Subcutaneous adipose tissue (tissue), 4 donors: ENCODE data around the gene IRX1. TPM values are rescaled to one million over a fixed set of nuclear protein-coding genes. Genes with fewer than 3 reads are reported as not detected.

Experiments used
- total RNA-seq, 4 donors: library from RNA; depleted of rRNA; stranded (reverse); fragments of >200 nt; gene quantifications; one replicate each; pipeline ENCODE4 v1.1.0, GENCODE V29; 2016
- TF ChIP-seq, protein P1 (sequence below): fragments of 450-650 bp; IDR thresholded peaks from one replicate; pipeline ENCODE4 v1.5.1; 2016; ENCODE audit warnings: low read depth, mild to moderate bottlenecking, control low read depth, antibody characterized with exemption, moderate library complexity

IRX1 gene
- total RNA-seq, 4 donors from 2014 or later = 3.3 to 16.7 (median 9.0) TPM

GRCh38 chr5:3597167-3598007 is 1.8 kb downstream of the IRX1 start:
- TF ChIP-seq, protein P1, sequence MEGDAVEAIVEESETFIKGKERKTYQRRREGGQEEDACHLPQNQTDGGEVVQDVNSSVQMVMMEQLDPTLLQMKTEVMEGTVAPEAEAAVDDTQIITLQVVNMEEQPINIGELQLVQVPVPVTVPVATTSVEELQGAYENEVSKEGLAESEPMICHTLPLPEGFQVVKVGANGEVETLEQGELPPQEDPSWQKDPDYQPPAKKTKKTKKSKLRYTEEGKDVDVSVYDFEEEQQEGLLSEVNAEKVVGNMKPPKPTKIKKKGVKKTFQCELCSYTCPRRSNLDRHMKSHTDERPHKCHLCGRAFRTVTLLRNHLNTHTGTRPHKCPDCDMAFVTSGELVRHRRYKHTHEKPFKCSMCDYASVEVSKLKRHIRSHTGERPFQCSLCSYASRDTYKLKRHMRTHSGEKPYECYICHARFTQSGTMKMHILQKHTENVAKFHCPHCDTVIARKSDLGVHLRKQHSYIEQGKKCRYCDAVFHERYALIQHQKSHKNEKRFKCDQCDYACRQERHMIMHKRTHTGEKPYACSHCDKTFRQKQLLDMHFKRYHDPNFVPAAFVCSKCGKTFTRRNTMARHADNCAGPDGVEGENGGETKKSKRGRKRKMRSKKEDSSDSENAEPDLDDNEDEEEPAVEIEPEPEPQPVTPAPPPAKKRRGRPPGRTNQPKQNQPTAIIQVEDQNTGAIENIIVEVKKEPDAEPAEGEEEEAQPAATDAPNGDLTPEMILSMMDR = no peak

DNA sequence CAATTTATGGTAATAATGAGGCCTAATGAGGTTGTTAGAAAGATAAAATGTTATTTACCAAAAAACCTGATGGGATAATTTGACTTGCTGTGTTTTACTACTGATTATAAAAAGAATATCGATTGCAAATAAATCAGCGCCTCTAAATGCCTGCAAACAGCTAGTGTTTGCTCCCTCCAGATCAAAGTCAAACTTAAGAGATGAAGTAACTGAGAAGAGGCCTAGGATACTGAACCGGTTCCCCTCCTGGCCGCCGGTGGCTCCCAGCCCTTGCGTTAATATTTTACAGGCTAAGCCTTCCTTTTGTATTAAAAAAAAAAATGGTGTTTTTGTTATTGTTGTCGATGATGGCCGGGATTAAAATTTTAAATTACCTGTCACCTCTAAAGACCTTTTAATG is 2.6 kb downstream of the IRX1 start:
- TF ChIP-seq, protein P1 = no peak

DNA sequence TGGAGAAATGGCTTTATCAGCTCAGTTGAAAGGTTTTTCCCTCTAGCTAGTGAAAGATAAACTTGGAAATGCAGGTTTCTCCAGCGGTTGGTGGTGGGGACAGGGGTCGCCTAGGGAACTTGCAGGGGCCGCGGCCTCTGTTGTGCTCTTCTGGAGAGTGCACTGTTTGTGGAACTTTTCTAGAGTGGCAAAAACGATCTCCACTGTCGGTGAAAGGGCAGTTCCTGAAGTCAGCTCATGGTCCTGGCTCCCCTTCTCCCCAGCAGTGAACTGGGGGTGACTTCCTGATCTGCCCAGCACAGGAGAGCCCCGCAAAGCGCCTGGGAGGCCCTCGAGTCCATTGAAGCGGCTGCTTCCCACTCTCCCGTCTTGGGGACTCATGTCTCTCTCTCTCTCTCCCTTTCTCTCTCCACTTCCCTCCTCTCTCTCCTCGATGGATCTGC is 3.2 kb downstream of the IRX1 start:
- TF ChIP-seq, protein P1 = no peak

DNA sequence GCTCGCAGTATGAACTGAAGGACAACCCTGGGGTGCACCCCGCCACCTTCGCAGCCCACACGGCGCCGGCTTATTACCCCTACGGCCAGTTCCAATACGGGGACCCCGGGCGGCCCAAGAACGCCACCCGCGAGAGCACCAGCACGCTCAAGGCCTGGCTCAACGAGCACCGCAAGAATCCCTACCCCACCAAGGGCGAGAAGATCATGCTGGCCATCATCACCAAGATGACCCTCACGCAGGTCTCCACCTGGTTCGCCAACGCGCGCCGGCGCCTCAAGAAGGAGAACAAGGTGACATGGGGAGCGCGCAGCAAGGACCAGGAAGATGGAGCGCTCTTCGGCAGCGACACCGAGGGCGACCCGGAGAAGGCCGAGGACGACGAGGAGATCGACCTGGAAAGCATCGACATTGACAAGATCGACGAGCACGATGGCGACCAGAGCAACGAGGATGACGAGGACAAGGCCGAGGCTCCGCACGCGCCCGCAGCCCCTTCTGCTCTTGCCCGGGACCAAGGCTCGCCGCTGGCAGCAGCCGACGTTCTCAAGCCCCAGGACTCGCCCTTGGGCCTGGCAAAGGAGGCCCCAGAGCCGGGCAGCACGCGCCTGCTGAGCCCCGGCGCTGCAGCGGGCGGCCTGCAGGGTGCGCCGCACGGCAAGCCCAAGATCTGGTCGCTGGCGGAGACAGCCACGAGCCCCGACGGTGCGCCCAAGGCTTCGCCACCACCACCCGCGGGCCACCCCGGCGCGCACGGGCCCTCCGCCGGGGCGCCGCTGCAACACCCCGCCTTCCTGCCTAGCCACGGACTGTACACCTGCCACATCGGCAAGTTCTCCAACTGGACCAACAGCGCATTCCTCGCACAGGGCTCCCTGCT is 3.8 kb downstream of the IRX1 start:
- TF ChIP-seq, protein P1 = no peak

DNA sequence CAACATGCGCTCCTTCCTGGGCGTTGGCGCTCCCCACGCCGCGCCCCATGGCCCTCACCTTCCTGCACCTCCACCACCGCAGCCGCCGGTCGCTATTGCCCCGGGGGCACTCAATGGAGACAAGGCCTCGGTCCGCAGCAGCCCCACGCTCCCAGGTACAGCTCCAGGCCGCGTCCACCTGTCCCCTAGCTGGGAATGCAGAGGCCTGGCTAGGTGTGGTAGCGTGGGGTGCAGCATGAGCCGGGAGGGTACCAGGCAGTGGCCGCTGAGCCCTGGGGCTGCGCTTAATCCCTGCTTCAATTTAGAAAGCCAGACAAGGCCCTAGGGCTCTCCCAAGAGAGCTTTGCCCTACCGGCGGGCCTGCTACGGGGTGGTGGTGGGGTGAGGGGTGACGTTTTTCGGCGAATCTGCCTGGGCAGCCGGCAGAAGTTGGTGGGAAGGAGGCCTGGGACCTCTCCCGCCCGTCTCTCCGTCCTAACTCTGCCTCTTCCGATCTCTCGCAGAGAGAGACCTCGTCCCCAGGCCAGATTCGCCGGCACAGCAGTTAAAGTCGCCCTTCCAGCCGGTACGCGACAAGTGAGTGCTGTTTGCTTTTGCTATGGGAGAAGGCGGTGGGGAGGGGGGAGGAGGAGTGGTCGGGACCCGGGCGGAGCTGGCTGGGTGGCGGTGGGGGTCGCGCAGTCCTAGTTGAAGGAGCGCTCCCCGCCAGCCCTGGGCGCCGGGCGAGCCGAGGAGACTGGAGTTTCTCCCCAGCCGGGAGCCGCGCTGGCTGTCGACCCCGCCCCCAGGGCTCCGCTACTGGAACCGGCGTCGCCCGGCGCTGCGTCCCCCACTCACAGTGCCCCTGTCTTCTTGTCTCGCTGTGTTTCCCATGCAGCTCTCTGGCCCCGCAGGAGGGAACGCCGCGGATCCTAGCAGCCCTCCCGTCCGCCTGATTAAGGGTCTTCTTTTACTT is 4.8 kb downstream of the IRX1 start:
- TF ChIP-seq, protein P1 = no peak

- TF ChIP-seq, protein P1 = no peak
Measured at GRCh38 chr5:3601061-3601710, 5.6 kb downstream of the IRX1 start.
